Upper lobe of right lung (tissue), 1 donor: ENCODE results near the gene ALPP. TPM values are rescaled to one million over a fixed set of nuclear protein-coding genes. Genes with fewer than 3 reads are reported as not detected.
"Not testable (repeated sequence)": the region's sequence is repeated elsewhere in the genome, so short reads cannot be mapped to it uniquely, and the experiment has no call there.

Experiments used
- ATAC-seq: fragments of 200-7000 bp; cut with Tn5 transposase; one replicate; pipeline ENCODE4 v1.9.1; 2020; ENCODE audit warnings: mild to moderate bottlenecking, moderate library complexity
- DNase-seq: peaks from one replicate; pipeline ENCODE4 v3.0.0-alpha.2; 2020
- H3K27ac ChIP-seq: fragments of 200-600 bp; one replicate; pipeline ENCODE4 v1.8.0; 2022
- H3K27me3 ChIP-seq: fragments of 200-600 bp; one replicate; pipeline ENCODE4 v1.8.0; 2022; ENCODE audit warnings: mild to moderate bottlenecking
- H3K36me3 ChIP-seq: fragments of 200-600 bp; one replicate; pipeline ENCODE4 v1.8.0; 2022
- H3K4me1 ChIP-seq: fragments of 200-600 bp; one replicate; pipeline ENCODE4 v1.8.0; 2022
- H3K4me3 ChIP-seq: fragments of 200-600 bp; one replicate; pipeline ENCODE4 v1.8.0; 2022; ENCODE audit warnings: mild to moderate bottlenecking
- H3K9me3 ChIP-seq: fragments of 200-600 bp; one replicate; pipeline ENCODE4 v1.8.0; 2022
- CTCF ChIP-seq: fragments of 200-600 bp; IDR thresholded peaks from one replicate; pipeline ENCODE4 v1.8.0; 2022; ENCODE audit warnings: antibody characterized with exemption
- intact Hi-C: fragments of 100-400 bp; cut with DNase I; formaldehyde crosslinking; loops from one replicate; pipeline ENCODE4 v1.11.0; 2022
- total RNA-seq: library from RNA; stranded (reverse); fragmentation: NEBNext Ultra II Directional; extraction: Animal tissue kit (Norgen Biotek cat#: 25700); gene quantifications from one replicate; pipeline ENCODE4 v1.2.1, GENCODE V29; 2021
- donor health status: DM: no; HTN: yes; CAD: no; lungs with severe emphysema.

ALPP gene
- total RNA-seq, 1 donor from 2014 or later, result 9.5 TPM

- Histone ChIP-seq H3K9me3 (no peaks in the 10 kb centered on the region), H3K27ac (no peak overlapping the region), H3K4me1 (no peaks in the 10 kb centered on the region), H3K4me3 (peak overlapping the region; percentile 35), H3K36me3 (no peaks in the 10 kb centered on the region), H3K27me3 (peaks cover 70% of the 10 kb centered on the region)
- intact Hi-C loops, result no loop called here
- no peak for TF ChIP-seq CTCF
- ATAC-seq, result peak; percentile 40
- DNase-seq, result peak; percentile 66
These were observed 42.7 kb downstream of the ALPP start for GRCh38 chr2:232421189-232421785.

GRCh38 chr2:232422051-232422450 lies 43.5 kb downstream of the ALPP start:
- Histone ChIP-seq H3K9me3 (no peaks in the 10 kb centered on the region), H3K4me3 (no peak overlapping the region), H3K36me3 (no peaks in the 10 kb centered on the region), H3K27me3 (peaks cover 66% of the 10 kb centered on the region), H3K4me1 (no peaks in the 10 kb centered on the region), H3K27ac (no peak overlapping the region)
- TF ChIP-seq CTCF, result no peak
- peak; percentile 38 for DNase-seq
- intact Hi-C loops, result no loop called here
- no peak for ATAC-seq

- DNase-seq, H3K9me3 ChIP-seq, H3K27ac ChIP-seq, H3K36me3 ChIP-seq, H3K4me1 ChIP-seq, H3K4me3 ChIP-seq, intact Hi-C loops, ATAC-seq: not testable (repeated sequence)
- peaks cover 57% of the 10 kb centered on the region for H3K27me3 ChIP-seq
These were observed 44.4 kb downstream of the ALPP start for GRCh38 chr2:232422996-232423395.

GRCh38 chr2:232423407-232423806 lies 44.9 kb downstream of the ALPP start:
- ATAC-seq, H3K4me3 ChIP-seq, H3K36me3 ChIP-seq, intact Hi-C loops, H3K4me1 ChIP-seq, H3K9me3 ChIP-seq, H3K27ac ChIP-seq: not testable (repeated sequence)
- DNase-seq, result peak; percentile 6
- peaks cover 53% of the 10 kb centered on the region for H3K27me3 ChIP-seq

- no peaks in the 10 kb centered on the region for H3K9me3 ChIP-seq
- peak; percentile 46 for DNase-seq
- no peak for TF ChIP-seq CTCF
- H3K4me3 ChIP-seq, result no peak overlapping the region
- H3K4me1 ChIP-seq, result no peaks in the 10 kb centered on the region
- intact Hi-C loops, result loop anchor here (10.0 kb wide), 1 partner anchor 507 kb away; the partner anchor contains the start of gene NPPC
- H3K36me3 ChIP-seq, result no peaks in the 10 kb centered on the region
- H3K27ac ChIP-seq, result no peak overlapping the region
- no peaks in the 10 kb centered on the region for H3K27me3 ChIP-seq
- no peak for ATAC-seq
These were observed 53.4 kb downstream of the ALPP start for GRCh38 chr2:232431705-232432590.

Other genes starting within 250 kb of the ALPP start
- gene ALPG, start 28.1 kb downstream of the ALPP start, total RNA-seq, result 0.49 TPM
- gene ALPI, start 77.4 kb downstream of the ALPP start, total RNA-seq, result not detected
- gene ECEL1, start 109.1 kb downstream of the ALPP start, total RNA-seq, result not detected
- gene PRSS56, start 141.6 kb downstream of the ALPP start, total RNA-seq, result not detected
- gene CHRND, start 147.4 kb downstream of the ALPP start, total RNA-seq, result not detected
- not detected for gene CHRNG, start 160.9 kb downstream of the ALPP start, total RNA-seq
- 3.9 TPM for gene TIGD1, start 171.8 kb downstream of the ALPP start, total RNA-seq
- gene EIF4E2, start 171.9 kb downstream of the ALPP start, total RNA-seq, result 68.0 TPM